HG02623 (cell line): ENCODE results near the gene TAS2R19.
"Not testable (repeated sequence)": the region's sequence is repeated elsewhere in the genome, so short reads cannot be mapped to it uniquely, and the experiment has no call there.

Source experiments
- ATAC-seq: cut with Tn5 transposase; IDR thresholded peaks from one replicate; pipeline ENCODE4 v1.9.1; 2021; ENCODE audit warnings: moderate library complexity; ENCODE audit not compliant: unreplicated experiment

TAS2R19 gene, protein sequence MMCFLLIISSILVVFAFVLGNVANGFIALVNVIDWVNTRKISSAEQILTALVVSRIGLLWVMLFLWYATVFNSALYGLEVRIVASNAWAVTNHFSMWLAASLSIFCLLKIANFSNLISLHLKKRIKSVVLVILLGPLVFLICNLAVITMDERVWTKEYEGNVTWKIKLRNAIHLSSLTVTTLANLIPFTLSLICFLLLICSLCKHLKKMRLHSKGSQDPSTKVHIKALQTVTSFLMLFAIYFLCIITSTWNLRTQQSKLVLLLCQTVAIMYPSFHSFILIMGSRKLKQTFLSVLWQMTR

GRCh38 chr12:11022520-11022919, at the start of gene TAS2R19:
TSS of gene TAS2R19 (minus strand) at chr12:11022620. CDS start at chr12:11022571, 49 bp downstream.
- no peak for ATAC-seq

GRCh38 chr12:11071414-11071813, 49.0 kb upstream of the TAS2R19 start:
- no peak for ATAC-seq

- ATAC-seq = no peak
Measured at GRCh38 chr12:11070999-11071398, 48.6 kb upstream of the TAS2R19 start.

- no peak for ATAC-seq
Measured at GRCh38 chr12:11069854-11070365, 47.5 kb upstream of the TAS2R19 start.

DNA sequence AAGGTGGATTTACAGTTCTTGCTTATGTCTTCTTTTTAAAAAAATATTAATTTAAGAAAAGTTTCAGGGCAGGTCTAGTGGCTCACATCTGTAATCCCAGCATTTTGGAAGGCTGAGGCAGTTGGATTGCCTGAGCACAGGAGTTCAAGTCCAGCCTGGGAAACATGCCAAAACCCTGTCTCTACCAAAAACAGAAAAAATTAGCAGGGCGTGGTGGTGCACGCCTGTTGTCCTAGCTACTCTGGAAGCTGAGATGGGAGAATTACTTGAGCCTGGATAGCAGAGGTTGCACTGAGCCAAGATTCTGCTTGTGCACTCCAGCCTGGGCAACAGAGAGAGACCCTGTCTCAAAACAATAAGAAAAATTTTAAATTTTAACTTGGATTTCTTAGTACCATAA, 45.1 kb upstream of the TAS2R19 start:
- ATAC-seq = no peak

DNA sequence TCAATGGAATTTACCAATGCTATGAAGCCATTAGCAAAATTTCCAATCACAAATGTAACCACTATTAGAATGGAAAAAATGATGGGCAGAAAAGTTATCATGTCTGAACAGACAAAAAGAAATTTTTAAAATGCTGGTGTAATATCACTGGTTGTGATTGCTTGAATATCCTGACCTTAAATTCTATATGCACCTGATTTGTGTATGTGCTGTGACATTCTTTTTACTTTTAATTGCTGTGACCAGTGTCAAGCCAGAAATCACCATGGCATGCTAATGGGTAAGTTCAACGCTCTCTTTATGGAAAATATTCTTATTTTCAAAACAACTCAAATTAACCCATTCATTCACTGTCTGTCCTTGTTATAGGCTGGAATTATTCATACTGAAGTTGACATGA, 39.8 kb upstream of the TAS2R19 start, which contains the start of gene TAS2R46:
Gene TAS2R46, minus strand, starts transcription at position 101 of the 400 bp plus-strand sequence. Its CDS starts 0 bp downstream, at position 101.
- ATAC-seq = not testable (repeated sequence)

GRCh38 chr12:11059784-11060183, 37.4 kb upstream of the TAS2R19 start:
- no peak for ATAC-seq

GRCh38 chr12:11059041-11059440, 36.6 kb upstream of the TAS2R19 start:
- ATAC-seq = no peak

- no peak for ATAC-seq
Measured at GRCh38 chr12:11055306-11055705, 32.9 kb upstream of the TAS2R19 start.

GRCh38 chr12:11049806-11050531, 27.5 kb upstream of the TAS2R19 start:
- ATAC-seq = not testable (repeated sequence)

DNA sequence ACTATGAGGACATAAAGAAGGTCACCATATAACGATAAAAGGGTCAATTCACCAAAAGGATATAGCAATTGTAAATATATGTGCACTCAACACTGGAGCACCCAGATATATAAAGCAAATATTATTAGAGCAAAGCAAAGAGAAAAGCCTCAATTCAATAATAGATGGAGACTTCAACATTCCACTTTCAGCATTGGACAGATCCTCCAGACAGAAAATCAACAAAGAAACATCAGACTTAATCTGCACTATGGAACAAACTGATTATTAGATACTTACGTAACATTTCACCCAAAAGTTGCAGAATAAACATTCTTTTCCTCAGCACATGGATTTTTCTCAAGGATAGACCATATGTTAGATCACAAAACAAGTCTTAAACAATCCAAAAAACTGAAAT, 18.9 kb upstream of the TAS2R19 start:
- not testable (repeated sequence) for ATAC-seq

DNA sequence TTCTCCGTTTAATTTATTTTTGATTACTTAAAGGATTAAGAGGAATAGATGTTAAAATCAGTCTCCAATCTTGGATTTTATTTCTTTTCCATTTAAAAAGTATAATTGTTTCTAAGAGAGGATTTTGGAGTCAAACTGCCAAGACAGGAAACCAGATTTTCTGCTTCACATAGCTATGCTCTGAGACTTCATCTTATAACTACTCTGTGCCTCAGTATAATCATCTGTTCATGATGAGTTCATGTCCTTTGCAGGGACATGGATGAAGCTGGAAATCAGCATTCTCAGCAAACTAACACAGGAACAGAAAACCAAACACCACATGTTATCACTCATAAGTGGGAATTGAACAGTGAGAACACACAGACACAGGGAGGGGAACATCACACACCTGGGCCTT, 17.7 kb upstream of the TAS2R19 start:
- no peak for ATAC-seq

GRCh38 chr12:11039171-11039570, 16.8 kb upstream of the TAS2R19 start:
- no peak for ATAC-seq

GRCh38 chr12:11033959-11034358, 11.5 kb upstream of the TAS2R19 start:
- not testable (repeated sequence) for ATAC-seq

DNA sequence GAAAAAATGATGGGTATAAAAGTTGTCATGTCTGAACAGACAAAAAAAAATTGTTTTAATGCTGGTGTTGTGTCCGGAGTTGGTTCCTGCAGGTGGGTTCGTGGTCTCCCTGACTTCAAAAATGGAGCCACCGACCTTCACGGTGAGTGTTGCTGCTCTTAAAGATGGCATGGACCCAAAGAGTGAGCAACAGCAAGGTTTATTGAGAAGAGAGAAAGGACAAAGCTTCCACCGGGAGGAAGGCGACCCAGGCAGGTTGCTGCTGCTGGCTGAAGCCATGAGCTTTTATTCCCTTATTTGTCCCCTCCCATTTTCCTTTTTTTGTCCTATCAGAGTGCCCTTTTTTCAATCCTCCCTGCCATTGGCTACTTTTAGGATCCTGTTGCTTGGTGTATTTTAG, 8.9 kb upstream of the TAS2R19 start, which contains the start of gene TAS2R31:
Gene TAS2R31, minus strand, starts transcription at position 101 of the 400 bp plus-strand sequence. Its CDS starts 72 bp downstream, at position 29.
- ATAC-seq = no peak

DNA sequence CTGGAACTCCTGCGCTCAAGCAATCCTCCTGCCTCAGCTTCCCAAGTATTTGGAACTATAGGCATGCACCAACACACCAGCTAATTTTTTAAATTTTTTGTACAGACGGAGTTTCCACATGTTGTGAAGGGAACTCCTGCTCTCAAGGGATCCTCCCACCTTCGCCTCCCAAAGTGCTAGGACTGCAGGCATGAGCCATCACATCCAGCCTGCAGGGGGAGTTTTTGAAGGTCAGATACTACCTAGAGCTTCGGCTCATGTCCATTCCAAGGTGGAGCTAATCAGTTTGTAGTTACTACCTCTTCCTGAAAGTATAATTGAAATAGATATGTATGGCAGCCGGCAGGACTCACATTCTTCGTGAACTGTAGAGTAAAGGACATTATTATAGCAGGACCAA, 3.7 kb upstream of the TAS2R19 start:
- no peak for ATAC-seq

DNA sequence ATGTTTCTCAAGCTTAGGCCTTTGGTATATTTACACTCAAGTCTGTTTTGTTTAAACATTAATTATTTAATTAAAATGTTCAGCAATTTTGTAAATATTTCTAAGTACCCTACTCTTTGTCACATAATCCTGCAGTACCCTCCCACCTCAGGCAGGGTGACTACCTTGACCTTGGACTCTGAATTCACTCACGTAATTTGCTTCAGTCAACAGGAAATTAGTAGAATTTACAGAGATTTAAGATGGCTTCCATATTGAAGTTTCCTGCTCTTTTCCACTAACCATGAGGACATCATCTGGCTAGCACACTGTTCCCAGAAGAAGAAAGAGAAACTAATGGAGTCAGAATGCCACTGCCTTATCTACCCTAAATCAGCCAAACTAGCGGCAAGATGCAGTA, 967 bp upstream of the TAS2R19 start:
- no peak for ATAC-seq

- no peak for ATAC-seq
Measured at GRCh38 chr12:11016937-11017336, 5.5 kb downstream of the TAS2R19 start.

GRCh38 chr12:11015775-11016430, 6.5 kb downstream of the TAS2R19 start:
- ATAC-seq = no peak

- no peak for ATAC-seq
Measured at GRCh38 chr12:11014234-11014633, 8.2 kb downstream of the TAS2R19 start.

GRCh38 chr12:11007608-11008007, 14.8 kb downstream of the TAS2R19 start:
- ATAC-seq = no peak
